GM18508 (cell line): ENCODE data around the gene SNED1.
"Not testable (repeated sequence)": the region's sequence is repeated elsewhere in the genome, so short reads cannot be mapped to it uniquely, and the experiment has no call there.

Source experiments
- ATAC-seq: cut with Tn5 transposase; IDR thresholded peaks from one replicate; pipeline ENCODE4 v1.9.1; 2021; ENCODE audit warnings: moderate number of reproducible peaks; ENCODE audit not compliant: insufficient read depth, unreplicated experiment

SNED1 gene

DNA sequence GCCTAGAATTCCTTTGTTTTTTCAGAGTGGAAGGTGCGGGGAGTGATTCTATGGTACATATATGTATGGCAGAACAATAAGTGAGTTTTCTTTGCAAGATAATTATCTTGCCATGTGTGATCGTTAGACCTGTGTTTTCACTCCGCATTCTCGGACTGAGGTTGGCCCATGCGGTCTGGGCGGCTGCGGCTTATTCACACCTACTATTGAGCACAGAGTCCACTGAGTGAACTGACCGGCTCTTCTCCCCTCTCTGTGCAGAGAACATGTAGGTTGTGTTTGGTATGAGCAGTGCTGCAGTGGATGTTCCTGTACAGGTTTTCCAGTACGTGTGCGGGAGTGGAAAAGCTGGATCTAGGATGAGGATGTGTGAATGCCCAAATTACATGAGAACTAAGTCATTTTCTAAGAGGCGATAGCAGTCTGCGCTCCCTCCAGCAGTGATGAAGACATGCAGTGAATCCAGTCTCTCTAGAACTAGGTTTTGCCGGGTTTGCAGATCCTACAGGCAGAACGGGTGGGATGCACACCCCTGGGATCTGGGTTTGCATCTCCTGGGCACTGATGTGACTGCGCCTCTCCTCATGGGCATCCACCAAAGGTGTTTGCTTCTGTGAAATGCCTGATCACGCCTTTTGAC is 76.6 kb downstream of the SNED1 start:
- no peak for ATAC-seq

- ATAC-seq, result no peak
Measured at GRCh38 chr2:241080405-241081189, 82.2 kb downstream of the SNED1 start.

DNA sequence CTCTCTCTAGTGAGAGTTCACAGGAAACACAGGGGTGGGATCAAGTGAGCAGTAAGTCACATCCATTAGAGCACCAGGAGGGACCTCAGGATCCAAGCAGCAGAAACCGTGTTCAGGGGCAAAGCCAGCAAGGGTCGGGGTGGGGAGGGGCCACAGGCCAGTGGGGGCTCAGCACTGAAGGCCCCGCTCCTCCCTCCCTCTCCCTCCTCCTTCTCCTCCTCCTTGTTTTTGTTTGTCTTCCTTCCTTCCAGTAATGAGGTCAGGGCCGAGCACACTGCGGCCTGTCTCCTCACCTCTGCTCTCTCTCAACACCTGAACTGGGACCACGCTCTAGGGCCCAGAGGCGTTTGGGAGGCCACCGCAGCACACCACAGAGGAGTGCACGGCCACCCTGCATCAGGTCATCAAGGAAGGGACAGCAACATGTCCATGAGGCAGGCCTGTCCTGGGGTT is 82.8 kb downstream of the SNED1 start:
- no peak for ATAC-seq

GRCh38 chr2:241081643-241082340 is 83.4 kb downstream of the SNED1 start:
- ATAC-seq, result no peak

GRCh38 chr2:241082341-241083090 is 84.1 kb downstream of the SNED1 start:
- no peak for ATAC-seq

- ATAC-seq, result no peak
Measured at GRCh38 chr2:241083091-241083415, 84.6 kb downstream of the SNED1 start.

DNA sequence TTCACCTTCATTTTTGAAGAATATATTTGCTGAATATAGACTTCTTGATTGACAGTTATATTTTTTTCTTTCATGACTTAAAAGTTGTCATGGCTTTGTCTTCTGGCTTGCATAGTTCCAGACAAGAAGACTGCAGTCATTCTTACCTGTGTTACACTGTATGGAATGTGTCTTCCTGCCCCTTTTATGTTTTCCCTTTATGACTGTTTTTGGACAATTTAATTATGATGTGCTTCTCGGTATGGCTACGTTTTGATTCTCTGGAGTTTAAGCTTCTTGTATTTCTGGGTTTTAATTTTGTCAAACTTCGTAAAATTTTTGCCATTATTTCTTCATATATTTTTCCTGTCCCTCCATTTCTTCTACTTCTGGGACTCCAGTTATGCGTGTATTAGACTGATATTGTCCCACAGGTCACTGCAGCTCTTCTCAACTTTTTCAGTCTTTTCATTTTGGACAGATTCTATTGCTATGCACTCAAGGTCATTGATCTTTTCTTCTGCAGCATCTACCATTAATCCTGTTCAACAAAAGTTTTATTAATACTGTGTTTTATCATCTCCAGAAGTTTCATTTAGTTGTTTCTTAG is 86.5 kb downstream of the SNED1 start:
- ATAC-seq, result no peak

GRCh38 chr2:241087420-241088268 is 89.2 kb downstream of the SNED1 start:
- ATAC-seq, result no peak

- no peak for ATAC-seq
Measured at GRCh38 chr2:241088376-241088775, 90.0 kb downstream of the SNED1 start.

DNA sequence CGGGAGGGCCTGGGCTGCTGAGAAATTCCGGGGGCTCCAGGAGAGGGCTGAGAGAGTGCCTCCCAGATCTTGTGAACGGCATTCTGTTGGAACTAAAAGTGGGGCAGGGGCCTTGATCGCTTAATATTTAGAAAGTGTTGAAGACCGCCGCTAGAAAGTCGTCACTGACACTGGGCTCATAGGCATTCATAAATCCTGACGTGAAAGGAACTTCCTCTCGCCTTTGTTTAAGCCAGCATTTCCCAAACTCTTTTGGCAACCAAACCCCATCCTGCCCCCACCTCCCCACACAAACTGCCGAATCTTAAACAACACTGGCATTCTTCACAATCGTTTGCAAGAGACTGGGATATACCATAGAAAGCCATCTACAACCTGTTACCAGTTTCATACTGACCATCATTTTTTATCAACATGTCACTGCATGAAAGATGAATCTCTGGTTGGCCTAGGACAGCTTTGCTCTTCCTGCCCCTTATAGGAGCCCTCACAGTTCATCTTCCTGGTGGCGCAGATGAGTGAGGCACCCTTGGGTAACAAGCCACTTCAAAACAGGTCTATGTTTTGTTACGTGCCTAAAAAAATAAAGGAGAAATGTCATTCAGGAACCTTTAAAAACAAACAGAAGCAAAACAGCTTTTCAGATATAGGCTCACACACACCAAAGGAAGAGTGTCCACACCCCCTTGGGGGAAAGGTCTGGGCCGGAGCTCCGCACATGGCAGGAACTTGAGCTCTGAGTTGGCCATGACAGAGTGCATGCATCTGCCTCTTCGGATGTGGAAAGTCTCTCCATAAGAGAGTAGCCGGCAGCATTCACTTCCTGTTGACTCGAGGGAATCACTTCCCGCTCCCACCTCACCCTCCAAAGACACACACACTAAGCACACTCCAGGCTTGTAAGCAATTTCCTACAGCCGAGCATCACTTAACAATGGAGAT is 90.6 kb downstream of the SNED1 start:
- no peak for ATAC-seq

DNA sequence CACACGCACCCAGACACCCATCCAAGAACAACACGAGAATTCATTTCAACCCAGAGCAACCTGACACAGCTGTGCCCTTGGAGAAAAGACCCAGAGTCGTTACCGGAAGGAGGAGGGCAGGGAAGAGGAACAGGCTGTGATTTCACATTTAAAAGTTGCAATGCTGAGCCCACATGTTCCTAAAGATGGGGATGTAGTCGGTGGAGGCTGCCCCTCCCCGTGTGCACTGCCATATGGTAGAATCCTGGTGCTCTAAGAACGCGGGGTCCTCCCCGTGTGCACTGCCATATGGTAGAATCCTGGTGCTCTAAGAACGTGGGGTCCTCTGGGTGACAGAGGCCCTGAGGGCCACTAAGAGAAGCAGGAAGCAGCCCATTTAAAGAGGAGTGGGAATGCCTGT is 92.8 kb downstream of the SNED1 start:
- ATAC-seq, result no peak

DNA sequence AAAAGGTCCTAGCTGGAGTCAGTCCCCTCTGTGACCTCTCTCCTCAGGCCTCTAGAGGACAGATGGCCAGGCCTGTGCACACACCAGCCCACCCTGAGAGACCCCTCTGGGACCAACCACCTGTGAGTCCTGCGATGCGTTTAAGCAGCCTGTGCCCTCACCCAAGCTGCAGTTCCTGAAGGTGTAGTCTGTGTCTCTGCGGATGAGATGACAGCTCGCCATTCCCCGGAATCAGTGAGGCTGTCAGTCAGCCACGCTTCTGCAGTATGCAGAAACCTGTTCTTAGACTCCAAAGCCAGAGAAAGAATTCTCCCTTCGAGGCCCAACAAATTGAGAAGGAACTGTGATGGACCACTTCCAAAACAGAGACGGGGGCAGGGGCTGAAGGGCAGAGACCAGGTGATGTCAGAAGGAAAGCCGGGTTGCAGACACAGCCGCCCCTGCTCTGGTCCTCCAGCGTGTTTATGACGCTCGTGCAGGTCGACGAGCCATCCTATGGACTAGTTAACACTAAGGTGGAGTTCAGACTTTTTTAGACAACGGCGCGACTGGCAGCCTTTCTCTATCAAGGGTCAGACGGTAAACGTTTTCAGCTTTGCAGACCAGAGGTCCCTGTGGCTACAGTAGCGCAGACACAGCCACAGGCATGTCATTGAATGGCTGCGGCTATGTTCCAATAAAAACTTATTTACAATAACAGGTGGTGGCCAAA is 93.5 kb downstream of the SNED1 start:
- ATAC-seq, result no peak

- ATAC-seq, result no peak
Measured at GRCh38 chr2:241092677-241093076, 94.3 kb downstream of the SNED1 start.

DNA sequence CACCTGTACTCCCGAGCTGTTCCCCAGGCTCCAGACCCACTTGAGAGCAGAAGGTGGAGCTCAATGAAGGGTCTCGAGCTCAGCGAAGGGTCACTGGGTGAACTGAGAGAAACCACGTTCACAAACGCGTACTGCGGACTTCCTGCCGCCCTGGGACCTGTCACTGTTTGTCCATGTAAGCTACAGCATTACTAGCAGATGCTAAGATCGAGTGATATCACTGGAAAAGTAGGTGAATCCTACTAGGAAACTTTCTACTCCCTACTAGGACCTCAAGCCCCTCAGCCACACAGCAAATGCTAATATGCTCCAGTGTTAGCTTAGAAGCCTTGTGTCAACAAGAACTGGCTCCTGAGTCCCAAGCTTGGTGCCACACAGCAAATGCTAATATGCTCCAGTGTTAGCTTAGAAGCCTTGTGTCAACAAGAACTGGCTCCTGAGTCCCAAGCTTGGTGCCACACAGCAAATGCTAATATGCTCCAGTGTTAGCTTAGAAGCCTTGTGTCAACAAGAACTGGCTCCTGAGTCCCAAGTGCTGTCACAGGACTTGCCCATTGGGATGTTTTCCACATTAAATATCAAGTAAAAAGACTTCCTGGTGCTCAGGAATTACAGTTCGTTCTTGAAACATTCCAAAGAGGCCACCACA is 94.8 kb downstream of the SNED1 start:
- not testable (repeated sequence) for ATAC-seq

GRCh38 chr2:241094172-241094571 is 95.8 kb downstream of the SNED1 start:
- ATAC-seq, result no peak

DNA sequence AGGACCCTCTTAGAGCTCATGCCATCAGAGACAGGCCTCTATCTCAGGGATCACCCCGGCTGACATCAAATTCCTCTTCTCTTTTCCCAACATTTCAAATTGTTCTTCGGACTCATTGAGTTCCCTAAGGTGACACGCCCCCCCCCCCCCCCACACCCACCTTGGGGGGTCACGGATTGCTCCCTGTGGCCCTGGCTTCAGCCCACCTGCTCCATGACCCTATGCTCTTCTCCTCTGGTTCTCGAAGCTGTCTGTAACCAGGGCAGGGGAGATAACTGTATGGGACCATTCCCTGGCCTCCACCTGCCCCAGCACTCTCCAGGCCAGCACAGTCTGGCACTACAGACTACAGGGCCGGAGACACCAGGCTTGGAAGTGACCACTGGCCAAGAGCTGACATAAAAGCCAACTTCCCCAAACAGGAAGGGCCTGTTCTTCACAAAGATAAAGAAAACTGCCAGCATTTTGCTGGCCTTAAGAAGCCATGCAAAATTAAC is 96.6 kb downstream of the SNED1 start:
- ATAC-seq, result no peak
